Activated CD4-positive, alpha-beta T cell treated with anti-CD3 and anti-CD28 coated beads, Interleukin-2, Interleukin-4, amounts not matched to agents 100 ng/mL and 50 ng/mL, durations not matched to agents 16 hours and 8 hours (primary cell): Measurements from ENCODE around the gene ZBTB14.

Source experiments
- DNase-seq: peaks from one replicate; pipeline ENCODE4 v3.0.0-alpha.2; 2020; ENCODE audit warnings: low spot score

Gene ZBTB14, protein sequence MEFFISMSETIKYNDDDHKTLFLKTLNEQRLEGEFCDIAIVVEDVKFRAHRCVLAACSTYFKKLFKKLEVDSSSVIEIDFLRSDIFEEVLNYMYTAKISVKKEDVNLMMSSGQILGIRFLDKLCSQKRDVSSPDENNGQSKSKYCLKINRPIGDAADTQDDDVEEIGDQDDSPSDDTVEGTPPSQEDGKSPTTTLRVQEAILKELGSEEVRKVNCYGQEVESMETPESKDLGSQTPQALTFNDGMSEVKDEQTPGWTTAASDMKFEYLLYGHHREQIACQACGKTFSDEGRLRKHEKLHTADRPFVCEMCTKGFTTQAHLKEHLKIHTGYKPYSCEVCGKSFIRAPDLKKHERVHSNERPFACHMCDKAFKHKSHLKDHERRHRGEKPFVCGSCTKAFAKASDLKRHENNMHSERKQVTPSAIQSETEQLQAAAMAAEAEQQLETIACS

DNA sequence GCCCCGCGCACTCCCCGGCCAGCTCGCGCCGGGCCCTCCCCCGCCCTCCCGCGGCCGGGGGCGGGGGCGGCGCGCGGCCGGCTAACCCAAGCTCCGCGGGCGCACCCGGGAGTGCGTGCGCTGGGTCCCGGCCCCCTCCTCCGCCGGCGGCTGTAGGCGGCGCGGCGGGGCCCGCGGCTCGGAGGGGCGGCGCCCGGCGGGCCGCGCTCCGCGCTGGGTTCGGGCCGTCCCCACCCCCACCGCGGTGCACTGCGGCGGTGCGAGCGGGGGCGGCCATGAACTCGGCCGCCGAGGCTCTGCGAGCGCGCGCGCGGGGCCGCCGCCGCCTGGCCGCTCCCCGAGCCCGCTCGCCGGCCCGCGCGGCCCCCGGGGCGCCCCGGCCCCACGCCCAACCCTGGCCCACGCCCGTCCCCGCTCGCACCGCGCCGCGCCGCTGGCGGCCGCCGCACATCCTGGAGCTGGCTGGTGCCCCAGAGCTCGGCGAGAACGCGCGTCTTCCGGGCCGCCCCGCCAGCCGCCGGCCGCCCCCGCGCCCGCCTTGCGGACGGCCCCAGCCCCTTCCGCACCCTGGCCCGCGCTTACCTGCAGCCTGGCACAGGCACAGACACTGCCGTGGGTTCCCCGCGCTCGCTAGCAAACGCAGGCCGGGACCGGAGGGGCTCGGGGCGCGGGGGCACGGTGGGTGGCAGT, at the start of gene ZBTB14:
Gene ZBTB14 (minus strand): TSS at position 496 of the 690 bp plus-strand sequence. CDS start 2,480 bp downstream, outside the sequence.
- DNase-seq, result peak; percentile 39

DNA sequence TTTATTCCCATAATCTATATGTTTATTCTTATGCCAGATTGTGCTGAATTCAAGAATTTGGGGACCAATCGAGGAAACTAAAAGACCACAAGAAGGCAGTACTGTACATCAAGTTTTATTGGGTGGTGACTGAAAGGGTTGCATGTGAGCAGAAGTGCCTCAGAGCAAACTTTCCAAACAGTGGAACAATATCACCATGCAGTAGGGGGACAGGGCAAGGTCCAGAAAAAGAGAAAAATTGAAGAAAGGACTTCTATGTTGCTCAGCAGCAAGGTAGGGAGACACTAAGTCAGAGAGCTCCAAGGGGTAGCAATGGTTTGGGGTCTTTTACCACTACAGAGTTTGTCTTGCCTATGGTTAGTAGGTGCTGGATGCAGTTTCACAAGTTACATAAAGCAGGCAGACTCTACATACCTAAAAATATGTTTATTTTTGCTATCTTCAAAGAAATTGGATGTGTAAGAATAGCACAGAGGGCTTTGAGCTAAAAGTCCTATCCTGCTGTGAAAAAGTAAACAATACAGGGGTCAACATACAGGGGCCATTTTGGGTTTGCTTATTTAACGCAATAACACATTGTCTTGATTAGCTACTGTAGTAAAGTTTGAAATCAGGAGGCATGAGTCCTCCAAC, 43.8 kb upstream of the ZBTB14 start:
- no peak for DNase-seq

DNA sequence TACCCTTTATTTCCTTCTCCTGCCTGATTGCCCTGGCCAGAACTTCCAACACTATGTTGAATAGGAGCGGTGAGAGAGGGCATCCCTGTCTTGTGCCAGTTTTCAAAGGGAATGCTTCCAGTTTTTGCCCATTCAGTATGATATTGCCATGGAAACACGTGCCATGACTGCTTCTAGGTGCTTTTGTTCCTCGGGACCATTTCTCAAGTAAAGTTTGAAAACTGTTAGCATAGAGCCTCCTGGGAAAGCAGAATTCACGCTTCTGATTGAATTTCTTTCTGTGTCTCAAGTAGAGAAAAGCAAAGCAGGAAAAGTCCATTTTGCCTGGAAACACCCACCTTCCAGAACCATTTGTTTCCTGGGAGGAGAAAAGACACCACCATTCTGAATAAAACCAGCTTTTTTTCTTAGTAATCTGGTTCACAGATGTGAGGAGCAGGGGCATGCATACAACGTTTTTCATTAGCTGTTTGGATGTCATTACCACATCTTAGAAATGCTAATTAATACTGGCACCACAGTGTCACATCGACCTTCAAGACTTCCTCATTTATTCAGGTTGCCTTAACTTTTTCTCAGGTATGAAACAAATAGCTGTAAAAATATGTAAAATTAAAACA, 39.0 kb upstream of the ZBTB14 start:
- DNase-seq, result no peak

DNA sequence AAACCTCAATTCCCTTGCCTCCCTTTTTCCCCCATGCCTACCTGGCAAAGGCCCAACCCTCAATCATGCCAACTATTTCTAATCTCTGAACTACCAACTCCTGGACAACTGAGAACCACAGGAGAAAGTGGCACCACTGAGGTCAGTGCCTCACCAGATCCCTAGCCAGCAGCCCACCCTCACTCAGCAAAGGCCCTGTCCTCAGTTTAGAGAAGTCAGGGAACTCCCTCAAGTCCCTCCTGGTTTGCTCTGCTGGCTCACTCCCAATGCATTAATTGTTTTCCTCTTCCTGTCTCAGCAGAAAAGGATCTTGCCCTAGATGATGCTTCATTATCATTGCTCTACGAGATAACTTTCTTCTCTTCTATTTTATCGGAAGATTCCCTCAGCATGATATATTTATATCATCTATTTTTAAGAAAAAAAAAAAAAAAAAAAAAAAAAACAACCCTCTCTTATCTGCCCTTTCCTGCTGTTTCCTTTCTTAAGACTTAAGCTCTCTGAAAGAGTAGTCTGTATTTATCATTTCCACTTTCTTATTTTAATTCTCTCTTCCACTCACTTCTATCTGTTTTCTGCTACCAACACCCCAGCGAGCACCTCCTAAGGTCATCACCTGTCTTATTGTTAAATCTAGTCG, 22.7 kb upstream of the ZBTB14 start:
- no peak for DNase-seq

DNA sequence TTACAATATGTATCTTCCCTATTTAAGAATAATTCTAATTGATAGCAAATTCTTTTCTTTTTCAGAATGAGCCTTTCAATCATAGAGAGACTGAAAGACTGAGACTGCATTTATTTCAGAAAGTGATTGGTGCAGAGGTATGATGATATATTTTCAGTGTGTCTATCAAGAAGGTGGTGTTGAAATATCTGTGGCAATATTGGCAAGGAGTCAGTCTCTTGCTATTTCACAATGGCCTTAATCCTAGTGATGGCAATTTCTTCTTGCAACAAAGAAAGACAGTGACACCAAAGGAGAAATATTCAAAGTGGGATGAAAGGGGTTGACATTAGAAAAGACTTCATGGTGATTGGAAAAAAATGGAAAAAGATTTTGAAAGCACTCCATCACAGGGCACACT, 21.7 kb upstream of the ZBTB14 start:
- DNase-seq, result no peak

DNA sequence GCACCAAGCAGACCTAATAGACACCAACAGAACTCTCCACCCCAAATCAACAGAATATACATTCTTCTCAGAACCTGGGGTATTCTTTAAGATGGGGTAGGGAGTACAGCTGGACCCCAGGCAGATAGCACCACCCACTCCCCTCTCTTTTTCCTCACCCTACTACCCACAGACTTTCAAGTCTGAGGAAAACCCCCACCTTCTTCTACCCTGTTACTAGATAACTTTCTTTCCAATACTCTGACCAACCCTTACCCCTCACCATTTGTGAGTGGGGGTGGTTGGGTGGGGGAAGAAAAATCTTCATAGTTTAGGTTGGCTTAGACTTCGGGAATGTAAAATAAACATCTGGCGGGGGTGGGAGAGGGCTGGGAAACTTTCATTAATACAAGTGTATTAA, 20.3 kb upstream of the ZBTB14 start:
- DNase-seq, result no peak

DNA sequence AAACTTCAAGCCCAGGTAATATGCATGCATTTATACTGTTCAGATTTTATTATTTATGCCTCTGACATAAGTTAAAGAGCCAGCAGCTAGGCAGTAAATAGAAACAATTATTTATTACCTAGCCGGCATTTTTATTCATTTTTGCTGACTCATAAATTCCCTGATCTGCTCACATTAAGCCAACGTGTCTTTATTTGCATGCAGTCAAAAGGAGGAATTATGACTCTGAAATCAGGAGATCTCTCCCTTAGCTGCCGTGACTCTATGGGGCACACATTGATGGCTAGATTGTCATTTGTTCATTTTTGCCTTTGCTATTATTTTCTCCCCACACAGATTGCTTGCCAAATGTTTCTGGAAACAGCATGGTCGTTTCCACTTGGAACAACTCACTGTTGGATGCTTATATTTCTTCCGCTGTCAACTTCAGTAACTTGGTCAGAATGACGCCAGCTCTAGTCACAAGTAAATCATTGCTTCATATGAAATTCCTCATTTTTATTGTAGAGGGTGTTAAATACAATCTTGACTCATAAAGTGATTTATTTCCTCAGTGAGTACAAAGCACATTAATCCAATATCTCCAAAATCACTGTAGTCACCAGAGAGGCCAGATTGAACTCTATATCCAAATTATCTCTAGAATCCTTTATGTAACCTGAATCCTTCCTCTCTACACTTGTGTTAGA, 15.9 kb upstream of the ZBTB14 start:
- DNase-seq, result no peak

DNA sequence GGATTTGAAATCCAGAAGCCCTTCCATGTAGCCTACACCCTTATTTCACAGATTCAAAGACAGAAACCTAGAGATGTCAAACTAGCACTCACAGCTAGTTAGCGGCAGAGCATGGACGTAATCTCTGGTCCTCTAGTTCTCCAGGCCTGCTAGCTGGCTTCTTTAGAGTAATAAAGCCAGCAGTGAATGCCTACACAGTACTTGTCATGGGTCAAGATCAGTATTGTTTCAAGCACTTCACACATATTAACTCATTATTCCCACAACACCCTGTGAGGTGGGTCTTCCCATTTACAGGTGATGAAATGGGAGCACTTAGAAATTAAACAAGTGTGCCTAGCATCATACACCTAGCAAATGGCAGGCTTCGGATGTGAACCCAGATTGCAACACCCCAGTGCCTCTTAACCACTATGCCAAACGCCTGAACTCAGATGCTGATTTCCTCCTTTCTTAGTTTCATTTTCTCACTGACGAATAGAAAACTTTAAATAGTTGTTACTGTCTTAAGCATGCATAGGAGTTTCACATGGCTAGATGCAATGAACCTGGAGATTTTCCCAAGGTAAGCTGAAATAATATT, 14.5 kb upstream of the ZBTB14 start:
- DNase-seq, result peak; percentile 47

DNA sequence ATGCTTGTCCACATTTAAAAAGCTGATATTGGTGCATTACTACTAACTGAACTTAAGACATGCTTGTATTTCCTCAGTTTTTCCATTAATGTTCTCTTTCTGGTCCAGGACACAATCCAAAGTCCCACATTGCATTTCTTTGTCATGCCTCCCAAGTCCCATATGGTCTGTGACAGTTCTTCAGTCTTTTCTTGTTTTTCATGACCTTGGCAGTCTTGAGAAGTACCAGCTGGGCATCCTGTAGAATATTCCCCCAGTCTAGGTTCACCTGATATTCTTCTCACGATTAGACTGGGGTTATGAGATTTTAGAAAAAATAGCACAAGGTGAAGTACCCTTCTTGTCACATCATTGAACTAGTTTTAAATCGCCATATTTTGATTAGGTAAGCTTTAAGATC, 10.3 kb upstream of the ZBTB14 start:
- DNase-seq, result no peak

DNA sequence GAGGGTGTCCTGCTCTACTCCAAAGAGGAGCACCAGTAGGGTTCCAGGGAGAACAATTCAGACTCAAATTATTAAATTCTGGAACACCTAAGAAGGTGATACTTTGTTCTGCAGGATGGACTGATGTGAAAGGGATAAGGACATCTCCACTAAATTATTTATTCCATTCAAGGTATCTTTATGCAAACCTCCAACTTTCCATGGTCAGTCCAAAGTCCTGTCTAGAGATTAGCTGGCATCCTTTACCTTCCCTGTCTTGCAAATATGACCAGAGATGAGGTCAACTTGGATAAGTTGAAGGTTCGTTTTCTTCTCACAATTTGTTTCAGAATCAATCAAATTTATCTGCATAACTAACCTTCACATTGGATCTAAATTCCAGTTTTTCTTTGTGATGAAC, 8.7 kb upstream of the ZBTB14 start:
- DNase-seq, result no peak

DNA sequence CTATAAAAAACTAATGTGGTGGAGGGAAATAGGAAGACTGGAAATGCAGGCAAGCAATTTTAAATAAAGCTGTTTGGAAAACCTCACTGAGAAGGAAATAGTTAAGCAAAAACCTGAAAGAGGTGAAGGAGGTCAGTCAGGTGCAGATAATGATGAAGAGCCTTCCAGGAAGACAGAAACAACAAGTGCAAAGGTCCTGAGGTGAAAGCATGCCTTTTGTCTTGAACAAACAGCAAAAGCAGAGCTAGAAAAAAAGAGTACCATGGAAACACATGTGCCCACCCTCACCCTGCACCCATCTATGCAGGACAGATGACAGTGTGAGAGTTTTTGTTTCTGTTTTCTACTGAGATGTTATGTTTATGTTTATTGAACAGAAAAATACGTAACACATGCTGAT, 8.1 kb upstream of the ZBTB14 start:
- DNase-seq, result no peak

DNA sequence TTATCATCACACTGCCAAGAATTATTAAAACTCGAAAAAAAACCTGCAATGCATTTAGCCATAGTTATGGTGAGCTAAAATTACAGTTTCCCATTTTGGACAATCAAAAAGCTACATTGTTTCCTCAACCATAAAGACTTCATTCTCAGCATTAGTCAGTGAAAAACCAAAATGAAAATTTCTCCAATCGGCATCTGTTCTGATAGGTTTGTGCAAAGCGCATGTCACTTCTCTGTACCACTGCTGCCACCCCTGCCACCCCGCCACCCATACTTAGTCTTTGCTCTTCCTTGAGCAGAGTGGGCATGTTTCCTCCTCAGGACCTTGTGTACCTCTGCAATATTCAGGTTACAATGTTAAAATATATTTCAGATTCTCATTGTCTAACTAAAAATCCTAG, 7.1 kb upstream of the ZBTB14 start:
- DNase-seq, result no peak

DNA sequence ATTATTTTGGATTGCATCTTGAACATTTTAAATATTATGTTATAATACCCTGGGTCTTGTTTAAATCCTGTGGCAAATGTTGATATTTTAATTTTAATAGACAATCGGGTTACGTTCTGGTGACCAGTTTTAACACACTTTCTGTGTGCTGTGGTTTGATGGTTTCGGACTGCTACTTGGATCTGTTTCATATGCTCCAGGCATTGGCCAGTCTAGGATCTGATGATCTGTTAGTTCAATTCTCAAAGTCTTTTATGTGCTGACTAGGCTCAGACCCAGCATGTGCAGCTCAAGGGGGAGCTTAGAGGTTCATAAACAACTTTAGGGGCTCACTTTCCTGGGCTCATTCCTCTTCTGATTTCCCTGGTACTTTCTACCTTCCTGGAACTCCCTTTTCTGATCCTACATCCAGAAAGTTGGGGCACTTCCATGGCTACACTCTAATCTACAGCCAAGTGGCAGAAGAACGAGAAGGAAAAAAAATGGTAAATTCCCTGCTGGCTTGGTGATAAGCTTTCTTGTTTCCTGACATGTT, 5.0 kb upstream of the ZBTB14 start:
- no peak for DNase-seq

DNA sequence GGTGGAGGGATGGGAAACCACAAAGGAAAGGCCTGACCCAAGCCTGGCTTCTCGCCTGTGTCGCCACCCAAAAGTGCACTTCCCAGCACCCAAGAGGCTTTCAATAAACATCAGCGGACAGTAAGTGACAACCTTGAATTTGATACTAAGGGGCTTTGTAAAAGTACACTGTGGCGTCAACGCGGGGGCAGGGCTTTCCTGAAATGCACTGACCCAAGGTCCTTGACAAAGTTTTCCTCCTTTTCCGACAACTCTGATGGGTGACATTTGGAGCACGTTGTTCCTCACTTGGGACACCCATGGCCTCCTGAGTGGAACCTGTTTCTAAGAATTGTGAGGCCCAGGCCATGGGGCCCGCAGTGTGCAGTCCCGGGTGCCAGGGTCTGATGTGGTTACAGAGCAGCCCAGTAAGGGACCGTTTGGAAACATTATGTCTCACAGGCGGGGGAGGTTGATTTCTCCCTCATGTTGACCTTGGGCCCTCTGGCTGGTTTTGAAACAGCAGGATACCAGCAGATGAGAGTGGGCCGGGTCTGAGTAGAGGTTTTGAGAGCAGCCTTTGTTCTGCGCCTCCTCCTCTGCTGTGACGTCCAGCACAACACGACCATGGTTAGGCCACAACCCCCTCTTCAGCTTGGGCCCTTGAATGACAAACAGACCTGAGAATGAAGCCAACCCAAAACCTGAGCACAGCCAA, 2.8 kb upstream of the ZBTB14 start:
- no peak for DNase-seq

DNA sequence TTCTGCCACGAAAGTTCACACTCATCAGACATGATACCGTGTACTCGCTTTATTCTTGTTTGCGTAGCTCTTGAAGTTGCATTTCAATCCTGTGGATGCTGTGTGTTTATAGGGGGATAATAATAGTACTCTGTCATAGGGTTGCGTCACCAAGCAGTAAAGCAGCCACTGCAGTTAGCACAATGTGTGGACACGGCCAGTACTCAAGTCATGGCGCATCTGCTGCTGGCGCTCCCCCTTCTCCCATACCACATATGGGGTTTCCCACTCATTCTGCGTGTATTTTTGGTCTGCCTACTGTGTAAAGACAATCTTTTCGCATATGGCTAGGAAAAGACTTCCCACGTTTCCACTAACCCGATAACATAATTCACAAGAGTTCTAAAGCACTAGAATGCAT, 2.1 kb upstream of the ZBTB14 start:
- no peak for DNase-seq

DNA sequence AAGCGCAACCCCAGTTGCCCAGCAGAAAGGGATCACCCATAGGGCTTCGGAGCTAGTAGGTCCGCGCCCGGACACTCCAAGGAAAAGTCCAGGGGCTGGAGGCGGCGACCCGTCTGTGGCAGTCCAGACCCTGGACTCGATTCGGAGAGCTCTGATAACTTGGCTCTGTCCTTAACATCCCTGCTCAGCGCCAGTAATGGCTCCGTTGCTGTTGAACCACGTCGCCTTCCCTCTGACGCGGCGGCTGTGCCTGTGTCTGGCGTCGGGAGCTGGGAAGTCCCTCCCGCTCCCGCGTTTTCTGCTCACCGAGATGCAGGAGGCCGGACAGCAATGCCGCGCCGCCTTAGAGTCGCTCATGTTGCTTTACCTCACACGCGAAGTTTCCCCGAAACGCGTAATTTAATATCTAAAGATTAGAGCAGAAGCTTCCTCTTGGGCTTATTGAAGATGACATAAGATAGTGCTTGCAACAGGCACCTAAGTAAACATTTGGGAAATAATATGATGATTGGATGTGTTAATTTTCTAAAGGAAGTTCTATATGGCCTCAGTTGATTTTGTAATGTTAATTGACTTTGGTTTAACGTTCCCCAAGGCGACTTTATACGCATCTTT, 1.3 kb upstream of the ZBTB14 start:
- peak; percentile 57 for DNase-seq

DNA sequence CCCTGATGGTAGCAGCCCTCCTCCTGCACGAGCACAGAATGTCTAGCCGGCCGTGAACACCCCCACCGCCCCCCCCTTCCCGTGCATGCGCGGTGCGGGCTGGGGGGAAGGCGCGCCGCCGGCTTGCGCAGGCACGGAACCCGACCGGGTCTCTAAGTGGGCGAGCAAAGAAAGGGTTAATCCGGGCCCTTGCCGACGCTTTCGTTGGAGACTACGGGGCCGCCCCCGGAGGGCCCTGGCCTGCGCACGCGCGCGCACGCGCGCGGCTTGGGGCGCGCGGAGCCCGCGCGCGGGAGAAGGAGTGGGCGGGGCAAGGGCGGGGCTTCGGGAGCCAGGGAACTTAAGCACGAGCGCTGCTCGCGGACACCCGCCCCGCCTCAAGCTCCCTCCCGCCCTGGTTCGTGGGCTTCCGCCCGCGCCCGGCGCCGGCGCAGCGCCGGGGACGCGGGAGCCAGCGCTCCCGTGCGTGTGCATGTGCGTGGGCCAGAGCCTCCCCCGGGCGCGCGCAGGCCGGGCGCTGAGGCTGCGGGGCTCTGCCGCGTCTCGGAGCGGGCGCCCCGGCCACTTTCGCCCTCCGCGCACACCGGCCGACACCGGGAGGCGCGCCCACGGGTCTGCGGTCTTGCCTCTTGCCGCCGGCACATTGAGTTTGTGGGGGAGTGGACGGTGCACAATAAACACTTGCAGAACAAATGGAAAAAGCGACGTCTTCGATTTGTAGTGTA, 617 bp upstream of the ZBTB14 start:
- DNase-seq, result peak; percentile 92

DNA sequence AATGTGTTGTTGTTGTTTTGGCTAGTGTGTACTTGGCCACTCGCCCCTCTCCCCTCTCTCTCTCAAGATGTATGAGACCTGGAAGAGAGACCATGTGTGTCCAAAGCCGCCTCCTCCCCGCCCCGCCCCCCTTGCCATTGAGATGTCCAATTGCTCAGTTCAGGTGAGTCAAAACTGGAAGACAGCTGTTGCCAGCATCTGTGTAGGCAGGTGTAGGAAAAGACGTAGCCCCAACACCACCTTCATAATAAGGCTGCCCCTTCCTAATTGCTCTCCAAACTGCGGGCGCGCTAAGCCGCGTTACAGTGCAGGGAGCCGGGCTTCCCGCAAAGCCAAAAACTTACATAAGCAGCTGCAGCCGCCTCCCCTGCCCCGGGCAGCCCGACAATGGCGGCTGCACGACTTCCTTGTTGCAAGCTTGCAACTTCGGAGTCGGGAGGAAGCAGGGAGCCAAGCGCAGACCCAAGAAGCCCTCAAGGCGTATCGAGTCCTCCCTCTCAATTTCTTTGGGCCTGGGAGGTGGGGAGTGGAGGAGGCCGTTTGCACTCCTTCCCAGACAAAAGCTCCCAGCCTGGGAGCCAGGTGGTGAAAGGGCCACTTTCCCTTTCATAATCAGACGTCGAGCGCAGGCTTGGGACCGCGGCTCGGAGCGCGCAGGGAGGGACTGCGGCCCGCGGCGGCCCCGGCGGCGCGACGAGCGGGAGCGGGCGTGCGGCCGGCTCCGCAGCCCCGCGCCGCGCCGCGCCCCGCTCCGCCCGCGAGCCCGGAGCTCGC, 882 bp downstream of the ZBTB14 start:
- DNase-seq, result peak; percentile 64
